HepG2 (cell line): Measurements from ENCODE around the gene MTTP. TPM values are rescaled to one million over a fixed set of nuclear protein-coding genes. Genes with fewer than 3 reads are reported as not detected.

Source experiments
- ATF2 ChIP-seq: sonication (generic); formaldehyde crosslinking; IDR thresholded peaks from 2 replicates; pipeline ENCODE4 v1.4.0; 2020; ENCODE audit warnings: missing genetic modification reagents
- RFX5 ChIP-seq: IDR thresholded peaks from 2 replicates; pipeline ENCODE4 v1.6.1; 2011; ENCODE audit warnings: low read depth, low read length, improper control_type of control experiment
- SAFB2 ChIP-seq: sonication (generic); formaldehyde crosslinking; IDR thresholded peaks from 2 replicates; pipeline ENCODE4 v1.5.1; 2020; ENCODE audit warnings: missing genetic modification reagents, low read depth, mild to moderate bottlenecking, borderline replicate concordance
- ZBTB49 ChIP-seq: sonication (generic); formaldehyde crosslinking; IDR thresholded peaks from 2 replicates; pipeline ENCODE4 v1.4.0; 2020; ENCODE audit warnings: missing genetic modification reagents, borderline replicate concordance
- ZNF776 ChIP-seq: sonication (generic); formaldehyde crosslinking; IDR thresholded peaks from 2 replicates; pipeline ENCODE4 v1.4.0; 2020; ENCODE audit warnings: mild to moderate bottlenecking, missing genetic modification reagents
- polyA plus RNA-seq, 8 experiments: library from polyadenylated mRNA; depleted of rRNA in 3 of 8; stranded (reverse) in 7 of 8; unstranded in 1 of 8; fragments of >200 nt; fragmentation: Illumina TruSeq in 4 of 8; extraction: Trizol in 4 of 8; gene quantifications; 2 replicates each; pipeline versions ENCODE4 v1.2.1 to v1.2.3, GENCODE V29; 2011 to 2016; ENCODE audit warnings: low read depth in 4 of 8, missing spikeins in 1 of 8, mixed read lengths in 1 of 8; ENCODE audit not compliant: insufficient read depth in 1 of 8
- total RNA-seq, 5 experiments: library from RNA; depleted of rRNA; stranded (reverse); fragments of >200 nt; fragmentation: Illumina TruSeq; extraction: Trizol; gene quantifications; 2 replicates each; pipeline ENCODE4 v1.2.3, GENCODE V29; 2016; ENCODE audit warnings: low read depth in 1 of 5
- TF ChIP-seq, protein P1 (sequence below): sonication (generic); formaldehyde crosslinking; IDR thresholded peaks from 2 replicates; pipeline ENCODE4 v1.4.0; 2020; ENCODE audit warnings: missing genetic modification reagents
- TF ChIP-seq, protein P2 (sequence below): IDR thresholded peaks from 2 replicates; pipeline ENCODE4 v1.6.1; 2016; ENCODE audit warnings: low read depth, missing genetic modification reagents, missing compliant biosample characterization

The MTTP gene
- total and polyA plus RNA-seq, 2 of the 13 experiments (the other 11 are each of a cell fraction or from before 2014, with no cell fraction given): 84.7 to 102 TPM

GRCh38 chr4:99572527-99573240 is 1.9 kb upstream of the MTTP start (continued):
- TF ChIP-seq ZBTB49 (CRISPR knock-in tag) (no peak), ATF2 (no peak), RFX5 (no peak), SAFB2 (CRISPR knock-in tag) (no peak), ZNF776 (CRISPR knock-in tag) (no peak)
- TF ChIP-seq, protein P1, sequence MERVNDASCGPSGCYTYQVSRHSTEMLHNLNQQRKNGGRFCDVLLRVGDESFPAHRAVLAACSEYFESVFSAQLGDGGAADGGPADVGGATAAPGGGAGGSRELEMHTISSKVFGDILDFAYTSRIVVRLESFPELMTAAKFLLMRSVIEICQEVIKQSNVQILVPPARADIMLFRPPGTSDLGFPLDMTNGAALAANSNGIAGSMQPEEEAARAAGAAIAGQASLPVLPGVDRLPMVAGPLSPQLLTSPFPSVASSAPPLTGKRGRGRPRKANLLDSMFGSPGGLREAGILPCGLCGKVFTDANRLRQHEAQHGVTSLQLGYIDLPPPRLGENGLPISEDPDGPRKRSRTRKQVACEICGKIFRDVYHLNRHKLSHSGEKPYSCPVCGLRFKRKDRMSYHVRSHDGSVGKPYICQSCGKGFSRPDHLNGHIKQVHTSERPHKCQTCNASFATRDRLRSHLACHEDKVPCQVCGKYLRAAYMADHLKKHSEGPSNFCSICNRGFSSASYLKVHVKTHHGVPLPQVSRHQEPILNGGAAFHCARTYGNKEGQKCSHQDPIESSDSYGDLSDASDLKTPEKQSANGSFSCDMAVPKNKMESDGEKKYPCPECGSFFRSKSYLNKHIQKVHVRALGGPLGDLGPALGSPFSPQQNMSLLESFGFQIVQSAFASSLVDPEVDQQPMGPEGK: no peak
- TF ChIP-seq, protein P2, sequence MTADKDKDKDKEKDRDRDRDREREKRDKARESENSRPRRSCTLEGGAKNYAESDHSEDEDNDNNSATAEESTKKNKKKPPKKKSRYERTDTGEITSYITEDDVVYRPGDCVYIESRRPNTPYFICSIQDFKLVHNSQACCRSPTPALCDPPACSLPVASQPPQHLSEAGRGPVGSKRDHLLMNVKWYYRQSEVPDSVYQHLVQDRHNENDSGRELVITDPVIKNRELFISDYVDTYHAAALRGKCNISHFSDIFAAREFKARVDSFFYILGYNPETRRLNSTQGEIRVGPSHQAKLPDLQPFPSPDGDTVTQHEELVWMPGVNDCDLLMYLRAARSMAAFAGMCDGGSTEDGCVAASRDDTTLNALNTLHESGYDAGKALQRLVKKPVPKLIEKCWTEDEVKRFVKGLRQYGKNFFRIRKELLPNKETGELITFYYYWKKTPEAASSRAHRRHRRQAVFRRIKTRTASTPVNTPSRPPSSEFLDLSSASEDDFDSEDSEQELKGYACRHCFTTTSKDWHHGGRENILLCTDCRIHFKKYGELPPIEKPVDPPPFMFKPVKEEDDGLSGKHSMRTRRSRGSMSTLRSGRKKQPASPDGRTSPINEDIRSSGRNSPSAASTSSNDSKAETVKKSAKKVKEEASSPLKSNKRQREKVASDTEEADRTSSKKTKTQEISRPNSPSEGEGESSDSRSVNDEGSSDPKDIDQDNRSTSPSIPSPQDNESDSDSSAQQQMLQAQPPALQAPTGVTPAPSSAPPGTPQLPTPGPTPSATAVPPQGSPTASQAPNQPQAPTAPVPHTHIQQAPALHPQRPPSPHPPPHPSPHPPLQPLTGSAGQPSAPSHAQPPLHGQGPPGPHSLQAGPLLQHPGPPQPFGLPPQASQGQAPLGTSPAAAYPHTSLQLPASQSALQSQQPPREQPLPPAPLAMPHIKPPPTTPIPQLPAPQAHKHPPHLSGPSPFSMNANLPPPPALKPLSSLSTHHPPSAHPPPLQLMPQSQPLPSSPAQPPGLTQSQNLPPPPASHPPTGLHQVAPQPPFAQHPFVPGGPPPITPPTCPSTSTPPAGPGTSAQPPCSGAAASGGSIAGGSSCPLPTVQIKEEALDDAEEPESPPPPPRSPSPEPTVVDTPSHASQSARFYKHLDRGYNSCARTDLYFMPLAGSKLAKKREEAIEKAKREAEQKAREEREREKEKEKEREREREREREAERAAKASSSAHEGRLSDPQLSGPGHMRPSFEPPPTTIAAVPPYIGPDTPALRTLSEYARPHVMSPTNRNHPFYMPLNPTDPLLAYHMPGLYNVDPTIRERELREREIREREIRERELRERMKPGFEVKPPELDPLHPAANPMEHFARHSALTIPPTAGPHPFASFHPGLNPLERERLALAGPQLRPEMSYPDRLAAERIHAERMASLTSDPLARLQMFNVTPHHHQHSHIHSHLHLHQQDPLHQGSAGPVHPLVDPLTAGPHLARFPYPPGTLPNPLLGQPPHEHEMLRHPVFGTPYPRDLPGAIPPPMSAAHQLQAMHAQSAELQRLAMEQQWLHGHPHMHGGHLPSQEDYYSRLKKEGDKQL (CRISPR knock-in tag): no peak
